HG03439 (cell line): ENCODE data around the gene TEX13D.
"Not testable (repeated sequence)": the region's sequence is repeated elsewhere in the genome, so short reads cannot be mapped to it uniquely, and the experiment has no call there.

ENCODE experiments used
- ATAC-seq: cut with Tn5 transposase; IDR thresholded peaks from one replicate; pipeline ENCODE4 v1.9.1; 2021; ENCODE audit warnings: mild to moderate bottlenecking, moderate library complexity; ENCODE audit not compliant: unreplicated experiment

Gene TEX13D

GRCh38 chrX:124332481-124333424 is at the start of gene TEX13D:
TEX13D (plus strand) TSS chrX:124332660; CDS start chrX:124332918, 258 bp downstream.
- no peak for ATAC-seq

- ATAC-seq, result no peak
These were observed 43.0 kb upstream of the TEX13D start for GRCh38 chrX:124289443-124289842.

- no peak for ATAC-seq
These were observed 38.6 kb upstream of the TEX13D start for GRCh38 chrX:124293810-124294209.

GRCh38 chrX:124299323-124299722 is 33.1 kb upstream of the TEX13D start:
- ATAC-seq, result not testable (repeated sequence)

- no peak for ATAC-seq
These were observed 32.1 kb upstream of the TEX13D start for GRCh38 chrX:124300405-124300804.

- ATAC-seq, result no peak
These were observed 25.1 kb upstream of the TEX13D start for GRCh38 chrX:124307253-124307907.

GRCh38 chrX:124325732-124326131 is 6.7 kb upstream of the TEX13D start:
- ATAC-seq, result no peak

- no peak for ATAC-seq
These were observed 3.7 kb upstream of the TEX13D start for GRCh38 chrX:124328765-124329164.

- no peak for ATAC-seq
These were observed 1.4 kb downstream of the TEX13D start for GRCh38 chrX:124333862-124334261.

- not testable (repeated sequence) for ATAC-seq
These were observed 2.1 kb downstream of the TEX13D start for GRCh38 chrX:124334555-124334954.

- no peak for ATAC-seq
These were observed 3.1 kb downstream of the TEX13D start for GRCh38 chrX:124335598-124335997.

GRCh38 chrX:124337916-124338315 is 5.5 kb downstream of the TEX13D start:
- ATAC-seq, result no peak

GRCh38 chrX:124338733-124339514 is 6.5 kb downstream of the TEX13D start:
- no peak for ATAC-seq

GRCh38 chrX:124341396-124342132 is 9.1 kb downstream of the TEX13D start:
- no peak for ATAC-seq

GRCh38 chrX:124342174-124342867 is 9.9 kb downstream of the TEX13D start:
- ATAC-seq, result no peak

GRCh38 chrX:124343016-124343415 is 10.6 kb downstream of the TEX13D start:
- ATAC-seq, result no peak

GRCh38 chrX:124344246-124344645 is 11.8 kb downstream of the TEX13D start:
- ATAC-seq, result no peak

- no peak for ATAC-seq
These were observed 13.8 kb downstream of the TEX13D start, which contains the start of gene SH2D1A for GRCh38 chrX:124346117-124346876. SH2D1A (plus strand) TSS chrX:124346563; CDS start chrX:124346643, 80 bp downstream.

- no peak for ATAC-seq
These were observed 14.4 kb downstream of the TEX13D start for GRCh38 chrX:124346877-124347241.
